ENCODE data around the gene SEPTIN8.

The SEPTIN8 gene

DNA sequence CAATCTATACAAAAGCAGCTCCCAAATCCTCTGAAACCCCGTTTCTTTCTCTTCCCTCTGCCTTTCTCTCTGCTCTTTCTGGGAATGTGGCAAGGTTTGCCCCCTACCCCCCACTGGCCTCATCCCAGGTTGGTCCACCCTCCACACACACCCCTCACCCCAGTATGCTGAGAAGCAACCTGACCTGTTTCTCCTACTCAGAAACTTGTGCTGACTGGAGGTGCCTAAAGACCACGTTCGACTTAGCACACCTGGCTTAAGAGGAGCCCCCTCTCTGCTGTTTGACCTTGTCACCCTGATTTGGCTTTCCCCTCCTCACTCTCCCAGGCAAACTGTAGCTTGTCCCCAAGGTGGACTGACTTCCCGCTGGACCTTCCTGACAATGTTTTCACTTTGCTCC, 1.1 kb upstream of the SEPTIN8 start:
- TF ChIP-seq SIN3A (IDR thresholded peaks at IDR 0.05; ENCODE audit: borderline replicate concordance, insufficient read depth, low read length) (no peak), FOXP2 (optimal IDR thresholded peaks at IDR 0.05; ENCODE audit: borderline replicate concordance, extremely low read depth, extremely low read length, insufficient read depth) (no peak), POLR2AphosphoS5 (IDR thresholded peaks at IDR 0.05; ENCODE audit: low read depth, low read length) (no peak), TAF1 (IDR thresholded peaks at IDR 0.05; ENCODE audit: borderline replicate concordance, insufficient read depth, low read length) (no peak)
- TF ChIP-seq, protein P1, sequence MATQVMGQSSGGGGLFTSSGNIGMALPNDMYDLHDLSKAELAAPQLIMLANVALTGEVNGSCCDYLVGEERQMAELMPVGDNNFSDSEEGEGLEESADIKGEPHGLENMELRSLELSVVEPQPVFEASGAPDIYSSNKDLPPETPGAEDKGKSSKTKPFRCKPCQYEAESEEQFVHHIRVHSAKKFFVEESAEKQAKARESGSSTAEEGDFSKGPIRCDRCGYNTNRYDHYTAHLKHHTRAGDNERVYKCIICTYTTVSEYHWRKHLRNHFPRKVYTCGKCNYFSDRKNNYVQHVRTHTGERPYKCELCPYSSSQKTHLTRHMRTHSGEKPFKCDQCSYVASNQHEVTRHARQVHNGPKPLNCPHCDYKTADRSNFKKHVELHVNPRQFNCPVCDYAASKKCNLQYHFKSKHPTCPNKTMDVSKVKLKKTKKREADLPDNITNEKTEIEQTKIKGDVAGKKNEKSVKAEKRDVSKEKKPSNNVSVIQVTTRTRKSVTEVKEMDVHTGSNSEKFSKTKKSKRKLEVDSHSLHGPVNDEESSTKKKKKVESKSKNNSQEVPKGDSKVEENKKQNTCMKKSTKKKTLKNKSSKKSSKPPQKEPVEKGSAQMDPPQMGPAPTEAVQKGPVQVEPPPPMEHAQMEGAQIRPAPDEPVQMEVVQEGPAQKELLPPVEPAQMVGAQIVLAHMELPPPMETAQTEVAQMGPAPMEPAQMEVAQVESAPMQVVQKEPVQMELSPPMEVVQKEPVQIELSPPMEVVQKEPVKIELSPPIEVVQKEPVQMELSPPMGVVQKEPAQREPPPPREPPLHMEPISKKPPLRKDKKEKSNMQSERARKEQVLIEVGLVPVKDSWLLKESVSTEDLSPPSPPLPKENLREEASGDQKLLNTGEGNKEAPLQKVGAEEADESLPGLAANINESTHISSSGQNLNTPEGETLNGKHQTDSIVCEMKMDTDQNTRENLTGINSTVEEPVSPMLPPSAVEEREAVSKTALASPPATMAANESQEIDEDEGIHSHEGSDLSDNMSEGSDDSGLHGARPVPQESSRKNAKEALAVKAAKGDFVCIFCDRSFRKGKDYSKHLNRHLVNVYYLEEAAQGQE (IDR thresholded peaks at IDR 0.05; ENCODE audit: insufficient read depth in 1 of 2, low read depth in 2 of 2, low read length in 2 of 2): no peak

DNA sequence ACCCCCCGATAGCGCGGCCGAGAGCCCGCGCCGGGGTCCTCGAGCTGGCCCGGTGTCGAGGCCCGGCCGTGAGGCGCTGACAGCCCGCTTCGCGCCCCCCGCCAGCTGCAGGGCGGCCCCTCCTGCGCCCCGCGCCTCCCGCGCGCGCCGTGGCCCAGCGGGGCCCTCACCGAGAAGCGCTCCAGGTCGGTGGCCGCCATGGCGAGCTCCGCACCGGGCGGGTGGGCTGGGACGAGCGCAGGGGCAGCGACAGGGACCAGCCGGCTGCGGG, 166 bp downstream of the SEPTIN8 start:
- TF ChIP-seq, protein P1 (IDR thresholded peaks at IDR 0.05; ENCODE audit: insufficient read depth in 1 of 2, low read depth in 2 of 2, low read length in 2 of 2): no peak
- TF ChIP-seq TAF1 (IDR thresholded peaks at IDR 0.05; ENCODE audit: borderline replicate concordance, insufficient read depth, low read length) (no peak), POLR2AphosphoS5 (IDR thresholded peaks at IDR 0.05; ENCODE audit: low read depth, low read length) (no peak), FOXP2 (optimal IDR thresholded peaks at IDR 0.05; ENCODE audit: borderline replicate concordance, extremely low read depth, extremely low read length, insufficient read depth) (no peak), SIN3A (IDR thresholded peaks at IDR 0.05; ENCODE audit: borderline replicate concordance, insufficient read depth, low read length) (no peak)

DNA sequence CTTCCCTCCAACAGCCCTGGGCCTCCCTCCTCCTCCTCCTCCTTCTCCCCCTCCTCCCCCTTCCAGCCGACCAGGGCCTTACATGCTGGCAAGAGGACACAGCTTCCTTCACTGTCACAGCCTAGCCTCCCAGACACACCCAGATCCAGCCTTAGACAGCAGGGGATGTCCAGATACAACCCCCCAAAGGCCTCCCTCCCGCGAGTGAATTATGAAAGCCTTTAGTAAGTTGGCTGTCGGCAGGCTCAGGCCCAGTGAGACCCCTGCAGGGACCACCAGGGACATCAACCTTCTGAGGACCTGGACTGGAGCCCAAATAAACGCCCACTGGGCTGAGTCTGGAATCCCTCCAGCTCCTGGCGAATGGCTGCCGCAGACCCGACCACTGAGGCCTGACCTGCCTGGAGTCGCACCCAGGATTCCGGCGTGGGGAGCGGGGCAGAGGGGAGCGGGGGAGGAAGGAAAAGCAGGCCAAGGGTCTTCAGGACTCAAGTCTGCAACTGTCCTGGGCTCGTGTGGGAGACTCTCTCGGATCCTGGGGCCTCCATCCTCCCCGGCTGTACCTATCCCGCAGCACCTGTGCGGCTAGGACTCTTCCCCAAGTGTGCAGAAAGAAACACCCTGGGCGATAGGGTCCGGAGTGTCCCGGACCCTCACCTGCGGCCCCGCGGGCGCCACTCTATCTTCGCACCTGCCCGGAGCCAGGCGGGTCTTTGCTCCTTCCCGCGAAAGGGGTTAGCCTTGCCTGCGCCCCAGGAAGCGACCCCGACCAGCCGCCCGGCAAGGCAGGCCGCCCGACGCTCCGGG, 705 bp downstream of the SEPTIN8 start:
- no peak for TF ChIP-seq SIN3A (IDR thresholded peaks at IDR 0.05; ENCODE audit: borderline replicate concordance, insufficient read depth, low read length)
- no peak for TF ChIP-seq POLR2AphosphoS5 (IDR thresholded peaks at IDR 0.05; ENCODE audit: low read depth, low read length)
- TF ChIP-seq TAF1 (IDR thresholded peaks at IDR 0.05; ENCODE audit: borderline replicate concordance, insufficient read depth, low read length): no peak
- no peak for TF ChIP-seq FOXP2 (optimal IDR thresholded peaks at IDR 0.05; ENCODE audit: borderline replicate concordance, extremely low read depth, extremely low read length, insufficient read depth)

DNA sequence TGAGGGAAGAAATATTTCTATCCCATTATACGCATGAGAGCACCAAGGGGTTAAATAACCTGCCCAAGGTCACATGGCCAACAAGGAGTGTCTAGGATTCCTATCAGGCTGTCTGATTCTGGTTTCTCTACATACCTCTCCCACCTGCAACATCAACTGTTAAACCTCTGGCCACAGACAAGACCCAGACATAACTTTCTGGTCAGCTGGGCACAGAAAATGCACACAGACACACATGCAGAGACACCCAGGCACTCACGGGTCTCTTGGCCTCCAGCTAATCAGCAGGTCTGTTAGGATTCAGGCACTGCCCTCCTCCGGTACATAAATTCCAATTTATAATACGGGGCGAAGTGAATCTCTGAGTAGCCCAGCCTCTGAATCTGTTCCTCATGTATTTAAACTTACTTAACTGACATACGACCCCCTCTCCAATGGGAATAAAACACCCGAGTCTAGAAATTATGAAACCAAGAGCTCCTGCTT, 1.5 kb downstream of the SEPTIN8 start:
- TF ChIP-seq POLR2AphosphoS5 (IDR thresholded peaks at IDR 0.05; ENCODE audit: low read depth, low read length) (no peak), FOXP2 (optimal IDR thresholded peaks at IDR 0.05; ENCODE audit: borderline replicate concordance, extremely low read depth, extremely low read length, insufficient read depth) (no peak), TAF1 (IDR thresholded peaks at IDR 0.05; ENCODE audit: borderline replicate concordance, insufficient read depth, low read length) (no peak)
- TF ChIP-seq, protein P1 (IDR thresholded peaks at IDR 0.05; ENCODE audit: insufficient read depth in 1 of 2, low read depth in 2 of 2, low read length in 2 of 2): no peak

DNA sequence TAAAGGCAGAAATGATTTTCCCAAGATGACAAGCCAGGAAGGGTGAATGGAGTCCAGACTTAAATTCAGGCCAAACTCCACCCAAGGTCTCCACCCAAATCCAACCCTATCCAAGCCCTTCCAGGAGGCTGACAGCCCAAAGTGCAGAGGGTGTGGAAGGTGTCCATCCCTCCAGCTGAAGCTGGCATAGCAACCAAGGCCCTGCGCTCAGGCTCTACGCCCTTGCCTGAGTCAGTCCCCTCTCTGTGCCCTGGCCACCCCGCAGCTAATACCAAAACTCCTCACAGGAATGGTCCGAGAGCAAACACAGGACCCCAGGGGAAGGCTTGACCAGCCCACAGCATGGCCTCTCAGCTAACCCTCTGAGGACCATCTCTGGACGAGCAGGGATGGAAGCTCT, 2.1 kb downstream of the SEPTIN8 start:
- no peak for TF ChIP-seq SIN3A (IDR thresholded peaks at IDR 0.05; ENCODE audit: borderline replicate concordance, insufficient read depth, low read length)
- TF ChIP-seq, protein P1 (IDR thresholded peaks at IDR 0.05; ENCODE audit: insufficient read depth in 1 of 2, low read depth in 2 of 2, low read length in 2 of 2): no peak
- TF ChIP-seq FOXP2 (optimal IDR thresholded peaks at IDR 0.05; ENCODE audit: borderline replicate concordance, extremely low read depth, extremely low read length, insufficient read depth): no peak
- TF ChIP-seq TAF1 (IDR thresholded peaks at IDR 0.05; ENCODE audit: borderline replicate concordance, insufficient read depth, low read length): no peak

Data from PFSK-1 (cell line).